ENCODE measurements around the gene NID1. TPM values are rescaled to one million over a fixed set of nuclear protein-coding genes. Genes with fewer than 3 reads are reported as not detected.
"Not testable (repeated sequence)": the region's sequence is repeated elsewhere in the genome, so short reads cannot be mapped to it uniquely, and the experiment has no call there.

Gene NID1
- total and polyA plus RNA-seq, 9 of the 15 experiments (the other 6 are each of a cell fraction or from before 2014, with no cell fraction given): 0.22 TPM; not detected in 8

DNA sequence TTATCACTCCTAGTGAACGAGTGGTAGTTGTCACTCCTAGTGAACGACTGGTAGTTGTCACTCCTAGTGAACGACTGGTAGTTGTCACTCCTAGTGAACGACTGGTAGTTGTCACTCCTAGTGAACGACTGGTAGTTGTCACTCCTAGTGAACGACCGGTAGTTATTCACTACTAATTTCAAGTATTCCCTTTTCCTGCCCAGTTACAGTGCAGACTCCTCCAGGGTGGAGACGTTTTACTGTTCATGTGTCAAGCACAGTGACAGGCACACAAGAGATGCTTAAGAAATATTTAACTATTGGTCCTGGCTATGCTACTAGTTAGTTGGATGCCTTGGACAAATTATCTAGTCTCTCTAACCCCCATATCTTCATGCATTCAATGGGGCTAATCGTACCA is 61.8 kb downstream of the NID1 start:
- intact Hi-C loops (cut with micrococcal nuclease); H3K4me2 ChIP-seq (ENCODE audit: insufficient read depth, low read length); H3K4me1 ChIP-seq (replicated peaks in 1 of 2; ENCODE audit: control insufficient read depth in 2 of 2, insufficient read depth in 2 of 2, low read length in 2 of 2); ATAC-seq; H3K27ac ChIP-seq (ENCODE audit: extremely low read depth, low read depth, low read length); H3K9ac ChIP-seq (ENCODE audit: insufficient read depth in 1 of 2, low read depth in 2 of 2, low read length in 2 of 2); H3K4me3 ChIP-seq; DNase-seq (ENCODE audit: extremely low read depth in 1 of 4, low spot score in 3 of 4); H2AFZ ChIP-seq (ENCODE audit: low read depth, low read length); BruUV-seq (replicated peaks); H3K9me1 ChIP-seq (ENCODE audit: control insufficient read depth, insufficient read depth, low read length); H4K20me1 ChIP-seq (replicated peaks; ENCODE audit: control insufficient read depth, insufficient read depth, low read length); H3K79me2 ChIP-seq (ENCODE audit: control insufficient read depth, insufficient read depth, low read length); FAIRE-seq; in situ Hi-C loops (cut with MboI); H3K9me3 ChIP-seq (replicated peaks; ENCODE audit: control insufficient read depth, insufficient read depth, low read depth, low read length); CTCF ChIA-PET (ENCODE audit: low intra/inter-chr PET ratio); H3K36me3 ChIP-seq (ENCODE audit: control insufficient read depth, insufficient read depth, low read length): not testable (repeated sequence)
- peaks cover 14 to 54% of the 10 kb centered on the region in 2 experiments for H3K27me3 ChIP-seq (ENCODE audit: control insufficient read depth in 2 of 2, insufficient read depth in 2 of 2, low read length in 2 of 2)
- POLR2A ChIA-PET: interaction anchor here (0.7 to 1.4 kb wide), 3 partner anchors 9 to 652 kb away, joined by 3 read pairs; no protein-coding TSS in a partner anchor
- TF ChIP-seq, protein P1, sequence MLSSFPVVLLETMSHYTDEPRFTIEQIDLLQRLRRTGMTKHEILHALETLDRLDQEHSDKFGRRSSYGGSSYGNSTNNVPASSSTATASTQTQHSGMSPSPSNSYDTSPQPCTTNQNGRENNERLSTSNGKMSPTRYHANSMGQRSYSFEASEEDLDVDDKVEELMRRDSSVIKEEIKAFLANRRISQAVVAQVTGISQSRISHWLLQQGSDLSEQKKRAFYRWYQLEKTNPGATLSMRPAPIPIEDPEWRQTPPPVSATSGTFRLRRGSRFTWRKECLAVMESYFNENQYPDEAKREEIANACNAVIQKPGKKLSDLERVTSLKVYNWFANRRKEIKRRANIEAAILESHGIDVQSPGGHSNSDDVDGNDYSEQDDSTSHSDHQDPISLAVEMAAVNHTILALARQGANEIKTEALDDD (IDR thresholded peaks at IDR 0.05): peak; percentile 92
- WGBS (ENCODE audit: insufficient coverage, low coverage, missing lambda C conversion rate): 3% methylated on average over 9 of the region's 9 CpGs

DNA sequence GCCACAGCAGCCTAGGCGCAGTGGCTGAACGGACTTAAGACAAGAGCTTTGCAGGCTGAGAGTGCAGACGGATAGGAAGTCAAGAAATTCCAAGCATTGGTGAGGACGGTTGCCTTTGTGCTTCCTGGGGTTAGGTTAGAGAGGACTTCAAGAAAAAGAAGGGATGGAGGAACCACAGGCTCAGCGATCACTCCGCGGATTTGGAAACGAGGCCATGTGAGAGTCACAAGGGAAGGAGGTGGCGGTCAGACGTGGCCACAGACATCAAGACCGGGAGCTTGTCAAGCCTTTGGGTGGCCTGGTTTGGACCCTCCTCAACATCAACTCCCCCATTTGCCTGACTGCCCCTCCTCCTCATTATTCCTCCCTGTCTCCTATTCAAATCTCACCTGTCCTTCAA is 62.3 kb downstream of the NID1 start:
- ATAC-seq (no peak), FAIRE-seq (no peak), DNase-seq (ENCODE audit: extremely low read depth in 1 of 4, low spot score in 3 of 4) (no peak)
- peaks cover 0 to 7% of the 10 kb centered on the region in 2 experiments; a peak in 2 of 5 replicates for H3K4me1 ChIP-seq (replicated peaks in 1 of 2; ENCODE audit: control insufficient read depth in 2 of 2, insufficient read depth in 2 of 2, low read length in 2 of 2)
- no peaks in the 10 kb centered on the region for H3K36me3 ChIP-seq (ENCODE audit: control insufficient read depth, insufficient read depth, low read length)
- H3K4me3 ChIP-seq: no peak overlapping the region
- H3K27me3 ChIP-seq (ENCODE audit: control insufficient read depth in 2 of 2, insufficient read depth in 2 of 2, low read length in 2 of 2): peaks cover 17 to 53% of the 10 kb centered on the region in 2 experiments
- H3K9me3 ChIP-seq (replicated peaks; ENCODE audit: control insufficient read depth, insufficient read depth, low read depth, low read length): no peaks in the 10 kb centered on the region
- no TSS peak for BruUV-seq (replicated peaks)
- H4K20me1 ChIP-seq (replicated peaks; ENCODE audit: control insufficient read depth, insufficient read depth, low read length): no peaks in the 10 kb centered on the region
- ChIA-PET CTCF (ENCODE audit: low intra/inter-chr PET ratio) (interaction anchor here (0.6 kb wide), 1 partner anchor 37 kb away, joined by 3 read pairs; no protein-coding TSS in a partner anchor), POLR2A (interaction anchor here (0.7 to 1.4 kb wide), 3 partner anchors 9 to 653 kb away, joined by 3 read pairs; no protein-coding TSS in a partner anchor)
- H3K79me2 ChIP-seq (ENCODE audit: control insufficient read depth, insufficient read depth, low read length): no peaks in the 10 kb centered on the region
- H3K4me2 ChIP-seq (ENCODE audit: insufficient read depth, low read length): no peak overlapping the region
- in situ Hi-C loops (cut with MboI) (no loop called here), intact Hi-C loops (cut with micrococcal nuclease) (no loop called here)
- H2AFZ ChIP-seq (ENCODE audit: low read depth, low read length): no peak overlapping the region
- H3K27ac ChIP-seq (ENCODE audit: extremely low read depth, low read depth, low read length): no peak overlapping the region
- WGBS (ENCODE audit: insufficient coverage, low coverage, missing lambda C conversion rate): 5% methylated on average over 11 of the region's 11 CpGs
- H3K9me1 ChIP-seq (ENCODE audit: control insufficient read depth, insufficient read depth, low read length): no peaks in the 10 kb centered on the region
- no peak overlapping the region for H3K9ac ChIP-seq (ENCODE audit: insufficient read depth in 1 of 2, low read depth in 2 of 2, low read length in 2 of 2)
- TF ChIP-seq, protein P2, sequence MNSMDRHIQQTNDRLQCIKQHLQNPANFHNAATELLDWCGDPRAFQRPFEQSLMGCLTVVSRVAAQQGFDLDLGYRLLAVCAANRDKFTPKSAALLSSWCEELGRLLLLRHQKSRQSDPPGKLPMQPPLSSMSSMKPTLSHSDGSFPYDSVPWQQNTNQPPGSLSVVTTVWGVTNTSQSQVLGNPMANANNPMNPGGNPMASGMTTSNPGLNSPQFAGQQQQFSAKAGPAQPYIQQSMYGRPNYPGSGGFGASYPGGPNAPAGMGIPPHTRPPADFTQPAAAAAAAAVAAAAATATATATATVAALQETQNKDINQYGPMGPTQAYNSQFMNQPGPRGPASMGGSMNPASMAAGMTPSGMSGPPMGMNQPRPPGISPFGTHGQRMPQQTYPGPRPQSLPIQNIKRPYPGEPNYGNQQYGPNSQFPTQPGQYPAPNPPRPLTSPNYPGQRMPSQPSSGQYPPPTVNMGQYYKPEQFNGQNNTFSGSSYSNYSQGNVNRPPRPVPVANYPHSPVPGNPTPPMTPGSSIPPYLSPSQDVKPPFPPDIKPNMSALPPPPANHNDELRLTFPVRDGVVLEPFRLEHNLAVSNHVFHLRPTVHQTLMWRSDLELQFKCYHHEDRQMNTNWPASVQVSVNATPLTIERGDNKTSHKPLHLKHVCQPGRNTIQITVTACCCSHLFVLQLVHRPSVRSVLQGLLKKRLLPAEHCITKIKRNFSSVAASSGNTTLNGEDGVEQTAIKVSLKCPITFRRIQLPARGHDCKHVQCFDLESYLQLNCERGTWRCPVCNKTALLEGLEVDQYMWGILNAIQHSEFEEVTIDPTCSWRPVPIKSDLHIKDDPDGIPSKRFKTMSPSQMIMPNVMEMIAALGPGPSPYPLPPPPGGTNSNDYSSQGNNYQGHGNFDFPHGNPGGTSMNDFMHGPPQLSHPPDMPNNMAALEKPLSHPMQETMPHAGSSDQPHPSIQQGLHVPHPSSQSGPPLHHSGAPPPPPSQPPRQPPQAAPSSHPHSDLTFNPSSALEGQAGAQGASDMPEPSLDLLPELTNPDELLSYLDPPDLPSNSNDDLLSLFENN (IDR thresholded peaks at IDR 0.05; ENCODE audit: low read depth in 2 of 2, low read length in 2 of 2): no peak
- no peak for TF ChIP-seq BHLHE40 (IDR thresholded peaks at IDR 0.05; ENCODE audit: low read length)
- TF ChIP-seq HNRNPL (IDR thresholded peaks at IDR 0.05; ENCODE audit: low read depth, low read length): no peak
- no peak for TF ChIP-seq ETV5 (CRISPR knock-in tag; IDR thresholded peaks at IDR 0.05; ENCODE audit: low read depth)
- no peak for TF ChIP-seq SMARCA4 (IDR thresholded peaks at IDR 0.05)
- no peak for TF ChIP-seq NFE2L1 (tag; IDR thresholded peaks at IDR 0.05; ENCODE audit: borderline replicate concordance, low read depth)
- TF ChIP-seq ZNF354B (CRISPR knock-in tag; IDR thresholded peaks at IDR 0.05): no peak

Measured in K562 (cell line).